HCT116 (cell line): ENCODE results near the gene TASP1. TPM values are rescaled to one million over a fixed set of nuclear protein-coding genes. Genes with fewer than 3 reads are reported as not detected.

Source experiments
- ATAC-seq: fragments of 200-7000 bp; cut with Tn5 transposase; 2 replicates; pipeline ENCODE4 v1.9.1; 2020; ENCODE audit warnings: mild to moderate bottlenecking, moderate library complexity
- BruUV-seq: library from RNA; stranded (reverse); fragments of 400-500 nt; replicated peaks from 2 replicates; lab custom pipeline; 2021; lab: Mats Ljungman, UMichigan
- CTCF ChIA-PET: fragments of 300-600 bp; sonication (Branson Sonifier 250); formaldehyde crosslinking; loops from one replicate; lab custom pipeline; 2021; ENCODE audit warnings: antibody characterized with exemption; lab: Charles Lee
- POLR2A ChIA-PET: fragments of 300-600, 350-600 bp; sonication (Branson Sonifier 250); formaldehyde crosslinking; loops from one replicate; lab custom pipeline; 2021; ENCODE audit warnings: antibody characterized with exemption; lab: Charles Lee
- RAD21 ChIA-PET, 2 experiments: fragments of 300-600 bp; sonication (Branson Sonifier 250); formaldehyde crosslinking; loops; one replicate each; lab custom pipeline; 2023; ENCODE audit warnings: low total read pairs in 2 of 2; ENCODE audit not compliant: uncharacterized antibody in 2 of 2, unreplicated experiment in 2 of 2, low non-redundant PET in 1 of 2; lab: Charles Lee
- DNase-seq: peaks from one replicate; pipeline ENCODE4 v3.0.0-alpha.2; 2010; ENCODE audit warnings: low read depth, low spot score
- H2AFZ ChIP-seq: fragments of 200-600 bp; shearing (Covaris generic), sonication (generic); 2 replicates; pipeline ENCODE4 v1.6.1; 2017; ENCODE audit warnings: low read depth, mixed run types, mixed read lengths, antibody characterized with exemption, low read length; ENCODE audit not compliant: poor library complexity, severe bottlenecking
- H3K27ac ChIP-seq: 2 replicates; pipeline ENCODE4 v1.5.1; 2012; ENCODE audit warnings: low read depth, low read length
- H3K27me3 ChIP-seq: fragments of 200-600 bp; sonication (generic); 2 replicates; pipeline ENCODE4 v1.6.1; 2016; ENCODE audit warnings: mixed run types, low read length, mixed read lengths; ENCODE audit not compliant: insufficient read depth
- H3K36me3 ChIP-seq, 2 experiments: fragments of 200-500 bp in 1 of 2; fragments of 200-600 bp in 1 of 2; sonication (Bioruptor generic) in 1 of 2; sonication (generic) in 1 of 2; 2 replicates each; pipeline versions ENCODE4 v1.5.1 to v1.6.1; 2014 to 2016; ENCODE audit warnings: low read length in 2 of 2, inconsistent platforms in 1 of 2, mixed read lengths in 1 of 2, mixed run types in 1 of 2; ENCODE audit not compliant: insufficient read depth in 2 of 2, control insufficient read depth in 1 of 2
- H3K4me1 ChIP-seq, 2 experiments: fragments of 200-600 bp in 1 of 2; sonication (generic) in 1 of 2; 2 replicates each; pipeline versions ENCODE4 v1.5.1 to v1.6.1; 2012 to 2017; ENCODE audit warnings: low read length in 2 of 2, inconsistent platforms in 1 of 2, mild to moderate bottlenecking in 1 of 2, mixed read lengths in 1 of 2, mixed run types in 1 of 2, moderate library complexity in 1 of 2; ENCODE audit not compliant: insufficient read depth in 2 of 2, control insufficient read depth in 1 of 2
- H3K4me2 ChIP-seq: fragments of 200-600 bp; sonication (generic); 2 replicates; pipeline ENCODE4 v1.6.1; 2017; ENCODE audit warnings: mixed run types, low read length, mixed read lengths
- H3K4me3 ChIP-seq, 2 experiments: fragments of 200-600 bp in 1 of 2; sonication (generic) in 1 of 2; replicated peaks in 1 of 2; 2 replicates each; pipeline ENCODE4 v1.5.1; 2011 to 2016; ENCODE audit warnings: low read length in 2 of 2, control low read depth in 1 of 2, low read depth in 1 of 2, mild to moderate bottlenecking in 1 of 2, mixed read lengths in 1 of 2, mixed run types in 1 of 2
- H3K79me2 ChIP-seq: fragments of 200-600 bp; sonication (generic); 2 replicates; pipeline ENCODE4 v1.6.1; 2017; ENCODE audit warnings: mild to moderate bottlenecking, mixed run types, low read length, moderate library complexity, mixed read lengths; ENCODE audit not compliant: insufficient read depth
- H3K9ac ChIP-seq: fragments of 200-600 bp; sonication (generic); 2 replicates; pipeline ENCODE4 v1.6.1; 2016; ENCODE audit warnings: low read length, mixed read lengths
- H3K9me2 ChIP-seq: fragments of 200-600 bp; sonication (generic), shearing (Covaris generic); 2 replicates; pipeline ENCODE4 v1.6.1; 2017; ENCODE audit warnings: mixed run types, mild to moderate bottlenecking, moderate library complexity; ENCODE audit not compliant: insufficient read depth
- H3K9me3 ChIP-seq, 2 experiments: fragments of 200-500 bp in 1 of 2; fragments of 200-600 bp in 1 of 2; sonication (Bioruptor generic) in 1 of 2; sonication (generic) in 1 of 2; 2 replicates each; pipeline ENCODE4 v1.6.1; 2014 to 2017; ENCODE audit warnings: low read length in 2 of 2, mixed read lengths in 2 of 2, inconsistent platforms in 1 of 2, low read depth in 1 of 2, mild to moderate bottlenecking in 1 of 2, mixed run types in 1 of 2, moderate library complexity in 1 of 2; ENCODE audit not compliant: control insufficient read depth in 1 of 2, insufficient read depth in 1 of 2
- H4K20me1 ChIP-seq: fragments of 200-600 bp; sonication (generic), shearing (Covaris generic); 2 replicates; pipeline ENCODE4 v1.6.1; 2017; ENCODE audit warnings: mixed run types, mild to moderate bottlenecking, moderate library complexity; ENCODE audit not compliant: insufficient read depth
- ATF3 ChIP-seq: IDR thresholded peaks from 2 replicates; pipeline ENCODE4 v1.6.1; 2012
- CEBPB ChIP-seq: IDR thresholded peaks from 2 replicates; pipeline ENCODE4 v1.6.1; 2012; ENCODE audit warnings: low read depth
- EGR1 ChIP-seq: IDR thresholded peaks from 2 replicates; pipeline ENCODE4 v1.6.1; 2012; ENCODE audit warnings: low read depth
- EZH2phosphoT487 ChIP-seq: fragments of 200-600 bp; IDR thresholded peaks from 2 replicates; pipeline ENCODE4 v1.6.1; 2018; ENCODE audit warnings: antibody characterized with exemption, borderline replicate concordance
- POLR2AphosphoS5 ChIP-seq: IDR thresholded peaks from 2 replicates; pipeline ENCODE4 v1.6.1; 2011; ENCODE audit warnings: mild to moderate bottlenecking, low read depth, low read length, moderate library complexity
- RAD21 ChIP-seq: IDR thresholded peaks from 2 replicates; pipeline ENCODE4 v1.6.1; 2012; ENCODE audit warnings: low read depth, mild to moderate bottlenecking
- SIN3A ChIP-seq: IDR thresholded peaks from 2 replicates; pipeline ENCODE4 v1.6.1; 2012; ENCODE audit warnings: low read depth
- SP1 ChIP-seq: IDR thresholded peaks from 2 replicates; pipeline ENCODE4 v1.6.1; 2012; ENCODE audit warnings: low read depth
- TCF7L2 ChIP-seq: IDR thresholded peaks from 2 replicates; pipeline ENCODE4 v1.7.0; 2011; ENCODE audit warnings: borderline replicate concordance, inconsistent platforms; ENCODE audit not compliant: insufficient read depth, insufficient read length; ENCODE audit errors: extremely low read depth
- YY1 ChIP-seq: IDR thresholded peaks from 2 replicates; pipeline ENCODE4 v1.6.1; 2011; ENCODE audit warnings: low read length, low read depth, moderate library complexity, mild to moderate bottlenecking; ENCODE audit not compliant: insufficient replicate concordance; ENCODE audit errors: extremely low read depth
- ZFX ChIP-seq: fragments of 450-650 bp; IDR thresholded peaks from 2 replicates; pipeline ENCODE4 v1.6.1; 2017
- intact Hi-C: fragments of 100-400 bp; cut with micrococcal nuclease; formaldehyde crosslinking; loops from 2 replicates; pipeline ENCODE4 v1.10.0; 2022
- total RNA-seq: library from RNA; stranded (reverse); gene quantifications from one replicate; pipeline ENCODE4 v1.2.1, GENCODE V29; 2021; ENCODE audit not compliant: unreplicated experiment
- TF ChIP-seq, protein P1 (sequence below): IDR thresholded peaks from 2 replicates; pipeline ENCODE4 v1.6.1; 2012; ENCODE audit warnings: low read depth
- TF ChIP-seq, protein P2 (sequence below): IDR thresholded peaks from 2 replicates; pipeline ENCODE4 v1.6.1; 2011; ENCODE audit warnings: mild to moderate bottlenecking, low read length, moderate library complexity; ENCODE audit not compliant: insufficient replicate concordance; ENCODE audit errors: extremely low read depth

Gene TASP1
- total RNA-seq, 1 experiment from 2014 or later: 19.1 TPM

GRCh38 chr20:13571662-13572061, 67.1 kb downstream of the TASP1 start (continued):
- TF ChIP-seq TCF7L2: no peak

DNA sequence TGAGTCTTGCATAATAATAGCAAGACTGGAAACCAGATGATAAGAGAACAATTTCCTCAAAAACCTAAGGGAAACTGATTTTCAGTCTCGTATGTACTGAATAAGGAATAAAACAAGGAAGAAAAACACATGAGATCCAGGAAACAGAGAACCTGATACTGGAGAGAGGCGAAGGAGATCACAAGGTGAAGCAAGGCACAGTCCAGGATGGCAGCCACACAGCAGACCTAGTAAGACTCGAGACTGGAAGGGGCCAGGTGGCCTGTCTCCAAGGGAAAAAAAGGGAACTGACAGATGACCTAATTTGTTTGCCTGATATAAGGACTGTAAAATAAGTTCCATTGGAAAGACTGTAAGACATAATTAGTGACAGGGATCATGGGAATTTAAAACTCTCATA, 71.1 kb downstream of the TASP1 start:
- no peak for TF ChIP-seq RAD21
- H3K9me3 ChIP-seq: no peaks in the 10 kb centered on the region

GRCh38 chr20:13563854-13564253, 74.9 kb downstream of the TASP1 start:
- no peaks in the 10 kb centered on the region for H3K27me3 ChIP-seq
- no peaks in the 10 kb centered on the region for H3K36me3 ChIP-seq
- H3K9me3 ChIP-seq: no peaks in the 10 kb centered on the region; a peak in 1 of 4 replicates
- ATAC-seq (no peak), DNase-seq (no peak)
- no peaks in the 10 kb centered on the region for H3K9me2 ChIP-seq
- no peak overlapping the region for H3K9ac ChIP-seq
- no peaks in the 10 kb centered on the region for H4K20me1 ChIP-seq
- ChIA-PET POLR2A (no interaction called here), CTCF (no interaction called here), RAD21 (interaction anchor here in 1 of 2 experiments (0.7 kb wide), 1 partner anchor 17 kb away, joined by 3 read pairs; no protein-coding TSS in a partner anchor)
- intact Hi-C loops: no loop called here
- no peak overlapping the region for H3K27ac ChIP-seq
- H3K4me3 ChIP-seq: no peak overlapping the region
- H2AFZ ChIP-seq: no peak overlapping the region
- no TSS peak for BruUV-seq
- H3K4me1 ChIP-seq: no peaks in the 10 kb centered on the region
- 0 out of 2 replicates have a peak, but pooled peaks cover 4% of the 10 kb centered on the region for H3K79me2 ChIP-seq
- H3K4me2 ChIP-seq: no peak overlapping the region
- TF ChIP-seq SP1 (no peak), ATF3 (no peak), YY1 (no peak), EGR1 (no peak), POLR2AphosphoS5 (no peak), CEBPB (no peak), SIN3A (no peak), EZH2phosphoT487 (no peak), ZFX (no peak)
- TF ChIP-seq, protein P1, sequence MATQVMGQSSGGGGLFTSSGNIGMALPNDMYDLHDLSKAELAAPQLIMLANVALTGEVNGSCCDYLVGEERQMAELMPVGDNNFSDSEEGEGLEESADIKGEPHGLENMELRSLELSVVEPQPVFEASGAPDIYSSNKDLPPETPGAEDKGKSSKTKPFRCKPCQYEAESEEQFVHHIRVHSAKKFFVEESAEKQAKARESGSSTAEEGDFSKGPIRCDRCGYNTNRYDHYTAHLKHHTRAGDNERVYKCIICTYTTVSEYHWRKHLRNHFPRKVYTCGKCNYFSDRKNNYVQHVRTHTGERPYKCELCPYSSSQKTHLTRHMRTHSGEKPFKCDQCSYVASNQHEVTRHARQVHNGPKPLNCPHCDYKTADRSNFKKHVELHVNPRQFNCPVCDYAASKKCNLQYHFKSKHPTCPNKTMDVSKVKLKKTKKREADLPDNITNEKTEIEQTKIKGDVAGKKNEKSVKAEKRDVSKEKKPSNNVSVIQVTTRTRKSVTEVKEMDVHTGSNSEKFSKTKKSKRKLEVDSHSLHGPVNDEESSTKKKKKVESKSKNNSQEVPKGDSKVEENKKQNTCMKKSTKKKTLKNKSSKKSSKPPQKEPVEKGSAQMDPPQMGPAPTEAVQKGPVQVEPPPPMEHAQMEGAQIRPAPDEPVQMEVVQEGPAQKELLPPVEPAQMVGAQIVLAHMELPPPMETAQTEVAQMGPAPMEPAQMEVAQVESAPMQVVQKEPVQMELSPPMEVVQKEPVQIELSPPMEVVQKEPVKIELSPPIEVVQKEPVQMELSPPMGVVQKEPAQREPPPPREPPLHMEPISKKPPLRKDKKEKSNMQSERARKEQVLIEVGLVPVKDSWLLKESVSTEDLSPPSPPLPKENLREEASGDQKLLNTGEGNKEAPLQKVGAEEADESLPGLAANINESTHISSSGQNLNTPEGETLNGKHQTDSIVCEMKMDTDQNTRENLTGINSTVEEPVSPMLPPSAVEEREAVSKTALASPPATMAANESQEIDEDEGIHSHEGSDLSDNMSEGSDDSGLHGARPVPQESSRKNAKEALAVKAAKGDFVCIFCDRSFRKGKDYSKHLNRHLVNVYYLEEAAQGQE: no peak
- TF ChIP-seq, protein P2, sequence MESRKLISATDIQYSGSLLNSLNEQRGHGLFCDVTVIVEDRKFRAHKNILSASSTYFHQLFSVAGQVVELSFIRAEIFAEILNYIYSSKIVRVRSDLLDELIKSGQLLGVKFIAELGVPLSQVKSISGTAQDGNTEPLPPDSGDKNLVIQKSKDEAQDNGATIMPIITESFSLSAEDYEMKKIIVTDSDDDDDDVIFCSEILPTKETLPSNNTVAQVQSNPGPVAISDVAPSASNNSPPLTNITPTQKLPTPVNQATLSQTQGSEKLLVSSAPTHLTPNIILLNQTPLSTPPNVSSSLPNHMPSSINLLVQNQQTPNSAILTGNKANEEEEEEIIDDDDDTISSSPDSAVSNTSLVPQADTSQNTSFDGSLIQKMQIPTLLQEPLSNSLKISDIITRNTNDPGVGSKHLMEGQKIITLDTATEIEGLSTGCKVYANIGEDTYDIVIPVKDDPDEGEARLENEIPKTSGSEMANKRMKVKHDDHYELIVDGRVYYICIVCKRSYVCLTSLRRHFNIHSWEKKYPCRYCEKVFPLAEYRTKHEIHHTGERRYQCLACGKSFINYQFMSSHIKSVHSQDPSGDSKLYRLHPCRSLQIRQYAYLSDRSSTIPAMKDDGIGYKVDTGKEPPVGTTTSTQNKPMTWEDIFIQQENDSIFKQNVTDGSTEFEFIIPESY: no peak

More for the DNA sequence above, 71.1 kb downstream of the TASP1 start:
- H3K9ac ChIP-seq: no peak overlapping the region
- intact Hi-C loops: no loop called here
- POLR2A ChIA-PET: no interaction called here
- no peak overlapping the region for H2AFZ ChIP-seq
- H3K4me3 ChIP-seq: no peak overlapping the region
- ATAC-seq (no peak), DNase-seq (no peak)
- CTCF ChIA-PET: no interaction called here
- BruUV-seq: no TSS peak
- no peaks in the 10 kb centered on the region for H4K20me1 ChIP-seq
- 0 out of 2 replicates have a peak, but pooled peaks cover 4% of the 10 kb centered on the region for H3K79me2 ChIP-seq
- H3K36me3 ChIP-seq: no peaks in the 10 kb centered on the region
- no peak overlapping the region for H3K27ac ChIP-seq
- H3K9me2 ChIP-seq: no peaks in the 10 kb centered on the region
- no peaks in the 10 kb centered on the region for H3K4me1 ChIP-seq
- H3K4me2 ChIP-seq: no peak overlapping the region
- no peaks in the 10 kb centered on the region for H3K27me3 ChIP-seq
- RAD21 ChIA-PET: no interaction called here
